ENCODE measurements around the gene ZNF804B.

The ZNF804B gene

GRCh38 chr7:89339748-89340147, 580.2 kb downstream of the ZNF804B start:
- no peak for TF ChIP-seq CTCF (IDR thresholded peaks at IDR 0.05; ENCODE audit: control insufficient read depth, extremely low read depth, insufficient read depth)
- no peak for DNase-seq (ENCODE audit: low read depth)
- H3K4me3 ChIP-seq (ENCODE audit: low read depth, low read length) = no peak overlapping the region

- DNase-seq (ENCODE audit: low read depth) = no peak
- no peak overlapping the region for H3K4me3 ChIP-seq (ENCODE audit: low read depth, low read length)
- TF ChIP-seq CTCF (IDR thresholded peaks at IDR 0.05; ENCODE audit: control insufficient read depth, extremely low read depth, insufficient read depth) = no peak
Observed at GRCh38 chr7:89357121-89357520, 597.6 kb downstream of the ZNF804B start.

DNA sequence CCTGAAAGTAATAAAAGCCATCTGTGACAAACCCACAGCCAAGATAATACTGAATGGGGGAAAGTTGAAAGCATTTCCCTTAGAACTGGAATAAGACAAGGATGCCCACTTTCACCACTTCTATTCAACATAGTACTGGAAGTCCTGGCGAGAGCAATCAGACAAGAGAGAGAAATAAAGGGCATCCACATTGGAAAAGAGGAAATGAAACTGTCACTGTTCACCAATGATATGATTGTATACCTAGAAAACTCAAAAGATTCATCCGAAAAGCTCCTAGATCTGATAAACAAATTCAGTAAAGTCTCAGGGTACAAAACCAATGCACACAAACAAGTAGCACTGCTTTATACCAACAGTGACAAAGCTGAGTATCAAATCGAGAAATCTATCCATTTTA, 617.7 kb downstream of the ZNF804B start:
- DNase-seq (ENCODE audit: low read depth) = no peak
- no peak overlapping the region for H3K4me3 ChIP-seq (ENCODE audit: low read depth, low read length)
- TF ChIP-seq CTCF (IDR thresholded peaks at IDR 0.05; ENCODE audit: control insufficient read depth, extremely low read depth, insufficient read depth) = no peak

DNA sequence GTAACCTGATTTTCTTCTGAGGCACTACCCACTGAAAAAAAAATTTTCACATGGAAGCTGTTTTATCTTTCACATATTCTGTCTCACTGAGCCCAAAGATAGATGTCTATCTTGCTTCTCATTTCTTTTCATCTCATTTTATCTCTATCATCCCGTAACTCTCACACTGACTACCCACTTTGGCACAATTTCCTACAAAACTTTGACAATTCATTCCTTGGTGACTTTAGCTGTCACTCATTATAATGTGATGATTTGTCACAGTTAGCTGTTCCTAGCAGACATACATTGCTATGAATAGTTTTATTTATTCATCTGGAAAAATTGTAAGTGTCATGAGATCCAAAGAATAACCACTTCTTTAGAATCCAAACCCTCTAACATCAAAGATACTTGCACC, 625.9 kb downstream of the ZNF804B start:
- no peak for TF ChIP-seq CTCF (IDR thresholded peaks at IDR 0.05; ENCODE audit: control insufficient read depth, extremely low read depth, insufficient read depth)
- H3K4me3 ChIP-seq (ENCODE audit: low read depth, low read length) = no peak overlapping the region
- DNase-seq (ENCODE audit: low read depth) = no peak

Data from LNCaP clone FGC (cell line).